Smooth muscle cell (in vitro differentiated cells): ENCODE data around the gene ANKS1A. TPM values are rescaled to one million over a fixed set of nuclear protein-coding genes. Genes with fewer than 3 reads are reported as not detected.

Experiments
- DNase-seq: peaks from one replicate; lab custom pipeline; 2025; ENCODE audit not compliant: unreplicated experiment; lab: John Stamatoyannopoulos, UW
- H2AFZ ChIP-seq: fragments of 200-600 bp; sonication (generic); 2 replicates; pipeline ENCODE4 v1.6.0; 2016; ENCODE audit warnings: antibody characterized with exemption, low read depth, mild to moderate bottlenecking
- H3F3A ChIP-seq: fragments of 200-600 bp; sonication (generic); 2 replicates; pipeline ENCODE4 v1.6.0; 2017; ENCODE audit warnings: antibody characterized with exemption, low read depth
- H3K27ac ChIP-seq: fragments of 200-600 bp; sonication (generic); 2 replicates; pipeline ENCODE4 v1.5.1; 2016; ENCODE audit warnings: low read depth, mild to moderate bottlenecking
- H3K27me3 ChIP-seq: fragments of 200-600 bp; sonication (generic); 2 replicates; pipeline ENCODE4 v1.6.1; 2016; ENCODE audit warnings: low read depth, mild to moderate bottlenecking
- H3K36me3 ChIP-seq: fragments of 200-600 bp; sonication (generic); 2 replicates; pipeline ENCODE4 v1.5.1; 2016; ENCODE audit warnings: low read depth
- H3K4me1 ChIP-seq: fragments of 200-600 bp; sonication (generic); 2 replicates; pipeline ENCODE4 v1.5.1; 2016; ENCODE audit warnings: low read depth
- H3K4me2 ChIP-seq: fragments of 200-600 bp; sonication (generic); 2 replicates; pipeline ENCODE4 v1.6.0; 2016; ENCODE audit warnings: mild to moderate bottlenecking
- H3K4me3 ChIP-seq: fragments of 200-600 bp; sonication (generic); 2 replicates; pipeline ENCODE4 v1.5.1; 2016; ENCODE audit warnings: mild to moderate bottlenecking
- H3K79me2 ChIP-seq: fragments of 200-600 bp; sonication (generic); 2 replicates; pipeline ENCODE4 v1.6.0; 2016; ENCODE audit warnings: low read depth, mild to moderate bottlenecking
- H3K9ac ChIP-seq: fragments of 200-600 bp; sonication (generic); 2 replicates; pipeline ENCODE4 v1.6.0; 2016; ENCODE audit warnings: low read depth
- H3K9me3 ChIP-seq: fragments of 200-600 bp; sonication (generic); replicated peaks from 2 replicates; pipeline ENCODE4 v1.5.1; 2016; ENCODE audit warnings: low read depth
- H4K20me1 ChIP-seq: fragments of 200-600 bp; sonication (generic); 2 replicates; pipeline ENCODE4 v1.6.0; 2016; ENCODE audit warnings: low read depth
- WGBS: methylation state at CpG from one replicate; pipeline ENCODE4 v1.1.7; 2016; ENCODE audit warnings: low lambda C conversion rate; 5-methylcytosine and 5-hydroxymethylcytosine counted together
- polyA plus RNA-seq: library from polyadenylated mRNA; unstranded; fragments of >200 nt; fragmentation: Nextera tagmentation; extraction: Ambion mirVana; gene quantifications from 2 replicates; pipeline ENCODE4 v1.2.1, GENCODE V29; 2016
- total RNA-seq: library from RNA; depleted of rRNA; stranded (reverse); fragments of >200 nt; gene quantifications from 2 replicates; pipeline ENCODE4 v1.2.3, GENCODE V29; 2014
- TF ChIP-seq, protein P1 (sequence below): fragments of 200-600 bp; sonication (generic); IDR thresholded peaks from 2 replicates; pipeline ENCODE4 v1.5.1; 2017; ENCODE audit warnings: borderline replicate concordance, mild to moderate bottlenecking, antibody characterized with exemption; ENCODE audit not compliant: insufficient read depth, poor library complexity, severe bottlenecking

ANKS1A gene
- total and polyA plus RNA-seq, 2 experiments from 2014 or later = 28.9 to 39.2 TPM

DNA sequence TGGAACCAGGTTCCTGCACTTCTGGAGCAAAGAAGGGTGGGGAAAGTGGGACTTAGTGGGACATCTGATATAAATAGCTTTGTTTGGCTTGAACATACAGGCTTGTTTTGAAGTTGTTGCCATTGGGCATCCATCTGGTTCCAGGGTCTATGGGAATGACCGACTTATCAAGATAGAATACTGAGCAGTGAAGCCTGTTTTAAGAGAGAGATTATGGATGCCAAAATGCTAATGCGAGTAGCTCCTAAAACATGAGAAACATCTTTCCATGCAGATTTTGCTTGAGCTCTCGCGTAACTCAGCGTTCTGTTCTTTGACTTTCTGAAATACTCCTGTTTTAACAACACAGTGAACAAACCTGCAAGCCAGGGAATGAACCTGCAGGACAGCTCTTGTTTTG is 98.5 kb downstream of the ANKS1A start:
- 49% methylated on average over 5 of the region's 5 CpGs for WGBS
- no peak overlapping the region for H2AFZ ChIP-seq
- no peak overlapping the region for H3K9ac ChIP-seq
- TF ChIP-seq, protein P1, sequence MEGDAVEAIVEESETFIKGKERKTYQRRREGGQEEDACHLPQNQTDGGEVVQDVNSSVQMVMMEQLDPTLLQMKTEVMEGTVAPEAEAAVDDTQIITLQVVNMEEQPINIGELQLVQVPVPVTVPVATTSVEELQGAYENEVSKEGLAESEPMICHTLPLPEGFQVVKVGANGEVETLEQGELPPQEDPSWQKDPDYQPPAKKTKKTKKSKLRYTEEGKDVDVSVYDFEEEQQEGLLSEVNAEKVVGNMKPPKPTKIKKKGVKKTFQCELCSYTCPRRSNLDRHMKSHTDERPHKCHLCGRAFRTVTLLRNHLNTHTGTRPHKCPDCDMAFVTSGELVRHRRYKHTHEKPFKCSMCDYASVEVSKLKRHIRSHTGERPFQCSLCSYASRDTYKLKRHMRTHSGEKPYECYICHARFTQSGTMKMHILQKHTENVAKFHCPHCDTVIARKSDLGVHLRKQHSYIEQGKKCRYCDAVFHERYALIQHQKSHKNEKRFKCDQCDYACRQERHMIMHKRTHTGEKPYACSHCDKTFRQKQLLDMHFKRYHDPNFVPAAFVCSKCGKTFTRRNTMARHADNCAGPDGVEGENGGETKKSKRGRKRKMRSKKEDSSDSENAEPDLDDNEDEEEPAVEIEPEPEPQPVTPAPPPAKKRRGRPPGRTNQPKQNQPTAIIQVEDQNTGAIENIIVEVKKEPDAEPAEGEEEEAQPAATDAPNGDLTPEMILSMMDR = no peak
- no peaks in the 10 kb centered on the region for H3K27me3 ChIP-seq
- no peak overlapping the region for H3K4me2 ChIP-seq
- H3K4me3 ChIP-seq = no peak overlapping the region
- peaks cover 3% of the 10 kb centered on the region for H3F3A ChIP-seq
- no peak overlapping the region for H3K27ac ChIP-seq
- peaks cover 9% of the 10 kb centered on the region for H3K4me1 ChIP-seq
- H3K79me2 ChIP-seq = no peaks in the 10 kb centered on the region
- no peaks in the 10 kb centered on the region for H3K36me3 ChIP-seq
- H4K20me1 ChIP-seq = no peaks in the 10 kb centered on the region
- no peaks in the 10 kb centered on the region for H3K9me3 ChIP-seq
- DNase-seq = no peak

DNA sequence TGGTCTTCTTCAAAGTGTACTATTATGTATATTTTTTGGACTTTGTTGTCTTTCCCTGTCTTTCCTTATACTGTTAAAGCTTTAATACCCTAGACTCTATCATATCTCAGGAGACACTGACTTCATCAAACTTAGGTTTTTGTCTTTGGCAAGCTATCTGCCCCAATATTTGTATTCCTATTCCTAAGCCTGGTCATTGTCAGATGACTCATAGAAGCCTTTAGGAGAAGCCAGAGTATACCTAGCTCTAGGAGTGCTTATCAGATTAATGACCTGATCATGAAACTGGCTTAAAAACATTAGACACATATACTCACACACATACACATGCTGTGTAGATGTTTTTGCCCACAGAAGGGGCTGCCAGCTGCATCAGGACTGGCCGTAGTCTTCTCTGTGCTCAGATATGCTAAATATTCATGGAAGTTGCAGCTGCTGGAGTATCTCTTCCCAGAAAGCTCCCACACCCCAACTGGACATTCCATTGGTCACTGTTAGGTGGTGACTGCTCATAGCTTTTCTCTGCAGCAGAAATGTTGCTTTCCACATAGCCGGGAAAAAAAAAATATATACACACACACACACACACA is 102.0 kb downstream of the ANKS1A start:
- Histone ChIP-seq H3K79me2 (no peaks in the 10 kb centered on the region), H3K4me3 (no peak overlapping the region), H3K36me3 (no peaks in the 10 kb centered on the region), H3K27me3 (no peaks in the 10 kb centered on the region), H3K9ac (no peak overlapping the region), H2AFZ (no peak overlapping the region), H3F3A (peaks cover 3% of the 10 kb centered on the region), H3K4me2 (peak overlapping the region; percentile 11), H3K27ac (peak overlapping the region; percentile 20), H3K4me1 (peaks cover 9% of the 10 kb centered on the region), H3K9me3 (no peaks in the 10 kb centered on the region), H4K20me1 (no peaks in the 10 kb centered on the region)
- no peak for DNase-seq
- 25% methylated on average over 2 of the region's 2 CpGs for WGBS
- TF ChIP-seq, protein P1 = no peak

DNA sequence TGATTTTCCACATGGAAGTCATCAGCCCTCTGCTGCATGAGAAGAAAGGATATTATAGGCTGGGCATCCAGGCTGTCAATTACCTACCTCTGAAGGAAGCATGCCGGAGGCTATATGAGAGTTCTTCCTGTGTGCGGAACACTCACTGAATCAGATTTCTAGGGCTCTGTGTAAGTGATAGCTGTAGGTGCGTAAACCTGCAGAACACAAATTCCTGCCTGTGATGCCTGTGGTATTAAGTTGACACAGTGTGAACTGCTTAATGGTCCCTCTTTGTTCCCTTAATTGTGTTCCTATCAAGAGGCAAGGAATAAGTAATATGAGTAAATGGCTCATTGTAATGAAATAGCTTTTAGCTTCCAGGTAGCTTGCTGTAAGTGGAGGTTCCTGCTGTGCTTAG is 103.3 kb downstream of the ANKS1A start:
- H3K4me2 ChIP-seq = no peak overlapping the region
- H3K27me3 ChIP-seq = no peaks in the 10 kb centered on the region
- no peak overlapping the region for H2AFZ ChIP-seq
- no peak for DNase-seq
- H4K20me1 ChIP-seq = no peaks in the 10 kb centered on the region
- 82% methylated on average over 3 of the region's 3 CpGs for WGBS
- TF ChIP-seq, protein P1 = no peak
- no peak overlapping the region for H3K4me3 ChIP-seq
- H3K27ac ChIP-seq = peak overlapping the region; percentile 60
- H3K9ac ChIP-seq = no peak overlapping the region
- peaks cover 3% of the 10 kb centered on the region for H3F3A ChIP-seq
- H3K79me2 ChIP-seq = no peaks in the 10 kb centered on the region
- H3K9me3 ChIP-seq = no peaks in the 10 kb centered on the region
- H3K36me3 ChIP-seq = no peaks in the 10 kb centered on the region
- H3K4me1 ChIP-seq = peaks cover 4% of the 10 kb centered on the region

DNA sequence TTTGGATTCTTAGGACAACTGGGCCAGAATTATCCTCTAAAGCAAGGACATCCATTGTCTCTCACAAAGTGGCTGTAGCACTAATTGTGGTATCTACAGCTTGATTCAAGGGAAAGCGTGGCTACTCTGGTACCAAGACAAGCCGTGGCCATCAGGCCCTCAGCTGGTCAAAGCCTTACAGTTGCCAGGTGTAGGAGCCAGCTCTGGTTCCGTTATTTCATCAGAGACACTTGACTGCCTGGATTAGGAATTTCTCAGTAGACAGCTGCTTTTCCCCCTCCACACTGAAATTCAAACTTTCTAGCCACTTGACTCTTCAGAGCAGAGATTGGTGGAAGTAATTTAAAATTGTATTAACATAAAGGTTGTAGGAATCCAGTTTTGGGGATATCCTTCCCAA is 104.2 kb downstream of the ANKS1A start:
- DNase-seq = no peak
- H3K9me3 ChIP-seq = no peaks in the 10 kb centered on the region
- TF ChIP-seq, protein P1 = no peak
- H3K4me3 ChIP-seq = no peak overlapping the region
- H3K27ac ChIP-seq = no peak overlapping the region
- WGBS = 98% methylated on average over 3 of the region's 3 CpGs
- no peaks in the 10 kb centered on the region for H3K4me1 ChIP-seq
- peaks cover 3% of the 10 kb centered on the region for H3F3A ChIP-seq
- H2AFZ ChIP-seq = no peak overlapping the region
- no peaks in the 10 kb centered on the region for H3K79me2 ChIP-seq
- H3K36me3 ChIP-seq = no peaks in the 10 kb centered on the region
- H4K20me1 ChIP-seq = no peaks in the 10 kb centered on the region
- H3K27me3 ChIP-seq = no peaks in the 10 kb centered on the region
- no peak overlapping the region for H3K9ac ChIP-seq
- no peak overlapping the region for H3K4me2 ChIP-seq
